ENCODE measurements around the gene SYNRG.
"Not testable (repeated sequence)": the region's sequence is repeated elsewhere in the genome, so short reads cannot be mapped to it uniquely, and the experiment has no call there.

The SYNRG gene

DNA sequence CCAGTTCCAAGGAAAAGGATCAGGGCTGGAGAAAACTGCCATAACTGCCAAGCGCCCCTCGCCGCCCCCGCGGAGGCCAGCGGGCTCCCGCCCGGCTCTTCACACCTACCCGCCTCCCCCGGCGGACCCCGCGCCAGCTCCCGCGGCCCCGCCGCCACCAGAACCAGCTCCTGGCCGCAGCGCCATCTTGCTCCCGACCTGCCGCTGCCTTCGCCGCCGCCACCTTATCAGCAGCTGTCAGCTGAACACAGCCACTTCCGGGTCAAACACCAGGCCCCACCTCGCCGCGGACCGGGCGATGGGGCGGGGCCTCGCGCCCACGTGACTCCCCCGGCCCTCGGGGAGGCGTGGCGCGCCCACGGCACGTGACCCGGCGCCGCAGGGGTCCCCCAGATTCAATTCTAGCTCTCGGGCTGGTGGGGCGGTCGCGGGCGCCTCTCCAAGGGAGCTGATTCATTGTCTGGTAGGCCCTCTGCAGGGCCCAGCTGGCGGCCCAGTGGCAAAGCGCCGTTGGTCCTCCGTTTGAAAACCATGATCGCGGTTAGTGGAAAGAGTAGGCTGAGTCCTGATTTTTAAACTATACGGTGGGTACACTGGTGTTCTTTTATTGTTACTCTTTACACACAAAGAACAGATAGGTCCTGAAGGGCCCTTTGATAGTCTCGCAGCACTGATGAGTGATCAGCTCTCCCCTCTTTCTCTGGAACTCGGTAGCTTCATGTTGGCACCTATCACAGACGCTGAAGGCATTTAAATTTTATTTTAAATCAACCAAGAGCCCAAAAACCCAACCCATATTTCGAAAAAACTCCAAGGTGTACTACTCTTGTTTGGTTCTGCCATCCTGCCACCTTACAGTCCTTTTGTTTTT, at the start of gene SYNRG:
Gene SYNRG (minus strand): TSS at position 249 of the 871 bp plus-strand sequence. CDS start 63 bp downstream, at position 186.
- Mint-ChIP-seq H3K4me3 (peak within 1 kb of the TSS; percentile 72), H3K27me3 (no peaks in the 10 kb centered on the region), H3K4me1 (peaks cover 36% of the 10 kb centered on the region), H3K27ac (peak within 1 kb of the TSS; percentile 88), H3K9me3 (no peaks in the 10 kb centered on the region), H3K36me3 (peaks cover 32% of the 10 kb centered on the region)
- CTCF ChIA-PET, result interaction anchor here (1.0 to 2.2 kb wide), 4 partner anchors 18 to 207 kb away, joined by 3 to 5 read pairs (median 4); partner anchors contain the start of gene DDX52
- DNase-seq, result peak; percentile 94

- DNase-seq, result no peak
- no peaks in the 10 kb centered on the region for H3K36me3 Mint-ChIP-seq
- no peaks in the 10 kb centered on the region for H3K9me3 Mint-ChIP-seq
- no peak overlapping the region for H3K27ac Mint-ChIP-seq
- H3K27me3 Mint-ChIP-seq, result peaks cover 40% of the 10 kb centered on the region
- H3K4me3 Mint-ChIP-seq, result no peak overlapping the region
- H3K4me1 Mint-ChIP-seq, result peaks cover 3% of the 10 kb centered on the region
- CTCF ChIA-PET, result no interaction called here
These were observed 48.0 kb upstream of the SYNRG start for GRCh38 chr17:37657202-37657601.

GRCh38 chr17:37651849-37652248, 42.6 kb upstream of the SYNRG start:
- DNase-seq, result no peak
- Mint-ChIP-seq H3K4me1 (peaks cover 3% of the 10 kb centered on the region), H3K4me3 (no peak overlapping the region), H3K36me3 (no peaks in the 10 kb centered on the region), H3K27ac (no peak overlapping the region), H3K27me3 (peaks cover 51% of the 10 kb centered on the region), H3K9me3 (no peaks in the 10 kb centered on the region)
- CTCF ChIA-PET, result interaction anchor here (1.5 kb wide), 1 partner anchor 10 kb away, joined by 3 read pairs; no protein-coding TSS in a partner anchor

DNA sequence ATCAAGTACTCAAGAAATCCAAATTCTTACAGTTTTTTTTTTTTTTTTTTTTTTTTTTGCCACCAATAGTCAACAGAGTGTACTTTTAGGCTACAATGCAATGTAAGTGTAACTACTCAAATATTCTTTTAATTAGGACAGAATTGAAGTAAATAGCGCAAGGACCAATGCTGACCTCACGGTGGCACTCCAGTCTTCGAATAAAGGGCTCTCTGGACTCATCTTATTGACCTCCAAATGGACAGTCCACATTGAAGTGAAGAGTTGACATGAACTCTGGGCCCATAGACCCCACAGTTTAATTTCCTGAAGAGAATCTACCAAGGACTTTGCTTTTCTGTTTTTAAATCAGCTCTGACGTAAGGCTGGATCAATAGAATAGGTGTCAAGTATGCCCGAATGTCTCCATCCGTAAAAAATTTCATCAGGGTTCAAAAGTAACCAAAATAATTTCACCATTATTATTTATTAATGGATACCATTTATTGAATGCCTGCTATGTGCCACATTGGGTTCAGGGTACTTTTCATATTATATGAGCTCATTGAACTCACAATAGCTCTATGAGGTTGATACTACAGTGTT, 41.3 kb upstream of the SYNRG start:
- Mint-ChIP-seq H3K27ac (no peak overlapping the region), H3K4me1 (peaks cover 3% of the 10 kb centered on the region), H3K27me3 (peaks cover 58% of the 10 kb centered on the region), H3K9me3 (no peaks in the 10 kb centered on the region), H3K36me3 (no peaks in the 10 kb centered on the region), H3K4me3 (no peak overlapping the region)
- no peak for DNase-seq
- CTCF ChIA-PET, result interaction anchor here (0.6 to 1.5 kb wide), 12 partner anchors 11 to 1519 kb away, joined by 3 to 10 read pairs (median 4); no protein-coding TSS in a partner anchor

DNA sequence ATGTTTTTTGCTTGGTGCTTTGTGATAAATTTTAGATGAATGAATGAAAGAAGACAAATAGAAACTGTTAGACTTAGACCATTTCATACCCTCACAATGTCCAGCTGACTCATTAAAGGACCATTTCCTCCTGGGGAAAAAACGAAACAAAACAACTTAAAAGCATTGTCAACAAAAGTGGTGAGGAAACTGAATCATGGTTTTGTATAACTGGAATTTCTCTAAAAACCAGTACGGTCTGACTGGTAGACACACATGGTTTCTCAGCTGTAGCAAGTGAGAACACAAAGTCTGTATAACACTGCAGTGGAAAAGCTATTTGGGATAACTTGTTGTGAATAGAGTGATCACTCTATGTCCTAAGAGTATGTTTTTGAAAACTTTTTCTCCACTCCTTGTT, 39.3 kb upstream of the SYNRG start:
- Mint-ChIP-seq H3K27me3 (peaks cover 77% of the 10 kb centered on the region), H3K4me3 (no peak overlapping the region), H3K36me3 (no peaks in the 10 kb centered on the region), H3K9me3 (no peaks in the 10 kb centered on the region), H3K27ac (no peak overlapping the region), H3K4me1 (peaks cover 8% of the 10 kb centered on the region)
- CTCF ChIA-PET, result interaction anchor here (1.3 kb wide), 1 partner anchor 143 kb away, joined by 3 read pairs; no protein-coding TSS in a partner anchor
- DNase-seq, result no peak

- CTCF ChIA-PET, result interaction anchor here (0.6 kb wide), 2 partner anchors 144 to 737 kb away, joined by 3 to 4 read pairs; no protein-coding TSS in a partner anchor
- Mint-ChIP-seq H3K4me1 (peaks cover 8% of the 10 kb centered on the region), H3K36me3 (no peaks in the 10 kb centered on the region), H3K9me3 (no peaks in the 10 kb centered on the region), H3K4me3 (no peak overlapping the region), H3K27me3 (peaks cover 76% of the 10 kb centered on the region), H3K27ac (no peak overlapping the region)
- DNase-seq, result no peak
These were observed 38.6 kb upstream of the SYNRG start for GRCh38 chr17:37647856-37648255.

GRCh38 chr17:37643869-37644268, 34.7 kb upstream of the SYNRG start:
- CTCF ChIA-PET, result interaction anchor here (0.8 to 1.6 kb wide), 4 partner anchors 35 to 172 kb away, joined by 3 read pairs; partner anchors contain the start of gene SYNRG
- no peak for DNase-seq
- Mint-ChIP-seq H3K27ac (no peak overlapping the region), H3K4me3 (peak overlapping the region; percentile 84), H3K9me3 (no peaks in the 10 kb centered on the region), H3K36me3 (peaks cover 19% of the 10 kb centered on the region), H3K27me3 (peaks cover 57% of the 10 kb centered on the region), H3K4me1 (peaks cover 36% of the 10 kb centered on the region)

GRCh38 chr17:37643118-37643766, 34.0 kb upstream of the SYNRG start, which contains the start of gene DDX52:
TSS of gene DDX52 (minus strand) at chr17:37643446. CDS start at chr17:37643420, 26 bp downstream.
- H3K4me3 Mint-ChIP-seq, result peak within 1 kb of the TSS; percentile 84
- peaks cover 22% of the 10 kb centered on the region for H3K36me3 Mint-ChIP-seq
- H3K27ac Mint-ChIP-seq, result peak within 1 kb of the TSS; percentile 80
- peaks cover 38% of the 10 kb centered on the region for H3K4me1 Mint-ChIP-seq
- H3K9me3 Mint-ChIP-seq, result no peaks in the 10 kb centered on the region
- H3K27me3 Mint-ChIP-seq, result peaks cover 51% of the 10 kb centered on the region
- DNase-seq, result peak; percentile 92
- CTCF ChIA-PET, result interaction anchor here (0.8 to 1.6 kb wide), 5 partner anchors 34 to 173 kb away, joined by 3 read pairs; partner anchors contain the start of gene SYNRG

GRCh38 chr17:37642681-37643080, 33.5 kb upstream of the SYNRG start:
- Mint-ChIP-seq H3K27ac (peak overlapping the region; percentile 80), H3K9me3 (no peaks in the 10 kb centered on the region), H3K4me3 (peak overlapping the region; percentile 84), H3K27me3 (peaks cover 45% of the 10 kb centered on the region), H3K4me1 (peaks cover 40% of the 10 kb centered on the region), H3K36me3 (peaks cover 26% of the 10 kb centered on the region)
- CTCF ChIA-PET, result interaction anchor here (0.8 to 1.6 kb wide), 3 partner anchors 34 to 173 kb away, joined by 3 read pairs; partner anchors contain the start of gene SYNRG
- no peak for DNase-seq

GRCh38 chr17:37640015-37640414, 30.8 kb upstream of the SYNRG start:
- Mint-ChIP-seq H3K9me3 (no peaks in the 10 kb centered on the region), H3K4me1 (peaks cover 40% of the 10 kb centered on the region), H3K27ac (no peak overlapping the region), H3K27me3 (peaks cover 20% of the 10 kb centered on the region), H3K4me3 (no peak overlapping the region), H3K36me3 (peaks cover 43% of the 10 kb centered on the region)
- DNase-seq, result no peak
- CTCF ChIA-PET, result no interaction called here

DNA sequence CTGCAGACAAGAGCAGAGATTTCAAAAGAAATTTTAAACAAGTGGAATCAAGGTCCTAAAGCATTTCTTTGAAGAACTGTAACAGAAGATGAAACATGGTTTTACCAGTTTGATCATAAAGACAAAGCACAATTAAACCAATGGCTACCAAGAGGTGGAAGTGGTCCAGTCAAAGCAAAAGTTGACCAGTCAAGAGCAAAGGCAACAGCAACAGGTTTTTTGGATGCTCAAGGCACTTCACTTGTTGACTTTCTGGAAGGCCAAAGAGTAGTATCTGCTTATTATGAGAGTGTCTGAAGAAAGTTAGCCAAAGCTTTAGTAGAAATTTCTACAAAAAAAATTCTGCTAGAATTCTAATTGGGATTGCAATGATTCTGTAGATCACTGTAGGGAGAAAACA, 28.7 kb upstream of the SYNRG start:
- CTCF ChIA-PET, result no interaction called here
- peaks cover 32% of the 10 kb centered on the region for H3K4me1 Mint-ChIP-seq
- no peak overlapping the region for H3K4me3 Mint-ChIP-seq
- no peaks in the 10 kb centered on the region for H3K27me3 Mint-ChIP-seq
- no peak overlapping the region for H3K27ac Mint-ChIP-seq
- peaks cover 45% of the 10 kb centered on the region for H3K36me3 Mint-ChIP-seq
- DNase-seq, result no peak
- no peaks in the 10 kb centered on the region for H3K9me3 Mint-ChIP-seq

DNA sequence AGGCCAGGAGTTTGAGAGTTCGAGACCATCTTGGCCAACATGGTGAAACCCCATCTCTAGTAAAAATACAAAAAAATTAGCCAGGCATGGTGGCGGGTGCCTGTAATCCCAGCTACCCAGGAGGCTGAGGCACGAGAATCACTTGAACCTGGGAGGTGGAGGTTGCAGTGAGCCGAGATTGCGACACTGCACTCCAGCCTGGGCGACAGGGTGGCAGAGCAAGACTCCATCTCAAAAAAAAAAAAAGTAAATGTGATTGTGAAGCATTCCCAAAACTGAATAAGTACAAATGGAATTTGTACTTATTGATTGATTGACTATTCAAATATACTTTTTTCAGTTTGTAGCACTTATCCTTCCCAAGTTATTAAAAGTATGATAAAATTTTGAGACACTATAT, 7.2 kb upstream of the SYNRG start:
- Mint-ChIP-seq H3K27ac (peak overlapping the region; percentile 13), H3K36me3 (peaks cover 29% of the 10 kb centered on the region)
- H3K27me3 Mint-ChIP-seq, H3K4me3 Mint-ChIP-seq, H3K4me1 Mint-ChIP-seq, DNase-seq, H3K9me3 Mint-ChIP-seq, CTCF ChIA-PET: not testable (repeated sequence)

GRCh38 chr17:37614823-37615222, 5.6 kb upstream of the SYNRG start:
- Mint-ChIP-seq H3K36me3 (peaks cover 19% of the 10 kb centered on the region), H3K4me3 (no peak overlapping the region), H3K9me3 (no peaks in the 10 kb centered on the region), H3K27me3 (no peaks in the 10 kb centered on the region), H3K27ac (no peak overlapping the region), H3K4me1 (peaks cover 3% of the 10 kb centered on the region)
- DNase-seq, result no peak
- CTCF ChIA-PET, result no interaction called here

DNA sequence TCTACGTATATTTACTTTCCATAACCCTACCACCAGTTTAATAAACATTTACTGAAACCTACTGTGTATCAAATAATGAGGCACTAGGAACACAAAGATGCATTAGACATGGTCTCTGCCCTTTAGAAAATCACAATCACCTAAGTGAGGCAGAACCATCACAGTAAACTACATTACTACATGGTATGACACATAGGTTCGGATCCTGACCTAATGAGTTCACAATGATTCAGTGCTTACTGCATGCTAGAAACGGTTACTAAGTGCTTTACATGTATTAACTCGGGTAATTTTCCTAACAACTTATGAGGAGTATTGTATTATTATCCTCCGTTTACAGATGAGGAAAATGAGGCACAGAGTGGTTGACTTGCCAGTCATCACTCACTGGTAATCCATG, 5.2 kb upstream of the SYNRG start:
- peaks cover 6% of the 10 kb centered on the region for H3K4me1 Mint-ChIP-seq
- H3K9me3 Mint-ChIP-seq, result no peaks in the 10 kb centered on the region
- peaks cover 18% of the 10 kb centered on the region for H3K36me3 Mint-ChIP-seq
- H3K4me3 Mint-ChIP-seq, result no peak overlapping the region
- CTCF ChIA-PET, result no interaction called here
- no peaks in the 10 kb centered on the region for H3K27me3 Mint-ChIP-seq
- H3K27ac Mint-ChIP-seq, result no peak overlapping the region
- DNase-seq, result no peak

Measured in activated naive CD4-positive, alpha-beta T cell treated with anti-CD3 and anti-CD28 coated beads, Interleukin-2, amount 10 ng/mL, durations not matched to agents 7 days and 5 days (primary cell).